ENCODE results near the gene PDE4B. TPM values are rescaled to one million over a fixed set of nuclear protein-coding genes. Genes with fewer than 3 reads are reported as not detected.

PDE4B gene
- total and polyA plus RNA-seq, 7 donors: 4.1 to 191 (median 16.3) TPM

- Histone ChIP-seq H3K27me3 (ENCODE audit: insufficient read depth in 3 of 3, low read length in 2 of 3) (no peaks in the 10 kb centered on the region), H3K27ac (no peak overlapping the region), H3K36me3 (ENCODE audit: insufficient read depth in 1 of 2, low read depth in 1 of 2) (no peaks in the 10 kb centered on the region), H3K9me3 (no peaks in the 10 kb centered on the region), H3K4me1 (no peaks in the 10 kb centered on the region), H3K4me3 (no peak overlapping the region)
- no peak for ATAC-seq
- intact Hi-C loops (cut with DNase I): loop anchor here in 1 of 2 donors (5.0 kb wide), 1 partner anchor 412 kb away; no protein-coding TSS in a partner anchor
- 79 to 91% (median 86%) methylated on average over 3 of the region's 3 CpGs for WGBS, 3 donors
- TF ChIP-seq CTCF (IDR thresholded peaks at IDR 0.05): no peak
- no peak for DNase-seq
These were observed 157.2 kb downstream of the PDE4B start for GRCh38 chr1:65949933-65950332.

- Histone ChIP-seq H3K4me3 (no peak overlapping the region), H3K4me1 (no peaks in the 10 kb centered on the region), H3K9me3 (no peaks in the 10 kb centered on the region), H3K27me3 (ENCODE audit: insufficient read depth in 3 of 3, low read length in 2 of 3) (no peaks in the 10 kb centered on the region), H3K27ac (no peak overlapping the region), H3K36me3 (ENCODE audit: insufficient read depth in 1 of 2, low read depth in 1 of 2) (no peaks in the 10 kb centered on the region)
- ATAC-seq: no peak
- 67 to 77% (median 69%) methylated on average over 3 of the region's 3 CpGs for WGBS, 3 donors
- no peak for TF ChIP-seq CTCF (IDR thresholded peaks at IDR 0.05)
- no peak for DNase-seq
- intact Hi-C loops (cut with DNase I): no loop called here
These were observed 160.0 kb downstream of the PDE4B start for GRCh38 chr1:65952696-65953095.

GRCh38 chr1:65953170-65953569 lies 160.5 kb downstream of the PDE4B start:
- DNase-seq (no peak), ATAC-seq (no peak)
- intact Hi-C loops (cut with DNase I): no loop called here
- 61 to 82% (median 72%) methylated on average over 1 of the region's 1 CpG for WGBS, 3 donors
- H3K4me1 ChIP-seq: no peaks in the 10 kb centered on the region
- no peaks in the 10 kb centered on the region for H3K27me3 ChIP-seq (ENCODE audit: insufficient read depth in 3 of 3, low read length in 2 of 3)
- H3K27ac ChIP-seq: no peak overlapping the region
- H3K36me3 ChIP-seq (ENCODE audit: insufficient read depth in 1 of 2, low read depth in 1 of 2): no peaks in the 10 kb centered on the region
- no peak overlapping the region for H3K4me3 ChIP-seq
- TF ChIP-seq CTCF (IDR thresholded peaks at IDR 0.05): no peak
- H3K9me3 ChIP-seq: no peaks in the 10 kb centered on the region

GRCh38 chr1:65955071-65955470 lies 162.4 kb downstream of the PDE4B start:
- intact Hi-C loops (cut with DNase I): loop anchor here in 1 of 2 donors (5.0 kb wide), 1 partner anchor 492 kb away; no protein-coding TSS in a partner anchor
- Histone ChIP-seq H3K36me3 (ENCODE audit: insufficient read depth in 1 of 2, low read depth in 1 of 2) (no peaks in the 10 kb centered on the region), H3K9me3 (no peaks in the 10 kb centered on the region), H3K4me1 (no peaks in the 10 kb centered on the region), H3K4me3 (no peak overlapping the region), H3K27me3 (ENCODE audit: insufficient read depth in 3 of 3, low read length in 2 of 3) (no peaks in the 10 kb centered on the region), H3K27ac (no peak overlapping the region)
- no peak for TF ChIP-seq CTCF (IDR thresholded peaks at IDR 0.05)
- no peak for ATAC-seq
- 54 to 65% (median 59%) methylated on average over 3 of the region's 3 CpGs for WGBS, 3 donors
- no peak for DNase-seq

- DNase-seq (no peak), ATAC-seq (no peak)
- intact Hi-C loops (cut with DNase I): loop anchor here in 1 of 2 donors (5.0 kb wide), 1 partner anchor 492 kb away; no protein-coding TSS in a partner anchor
- H3K36me3 ChIP-seq (ENCODE audit: insufficient read depth in 1 of 2, low read depth in 1 of 2): no peaks in the 10 kb centered on the region
- no peak for TF ChIP-seq CTCF (IDR thresholded peaks at IDR 0.05)
- no peak overlapping the region for H3K4me3 ChIP-seq
- H3K27me3 ChIP-seq (ENCODE audit: insufficient read depth in 3 of 3, low read length in 2 of 3): no peaks in the 10 kb centered on the region
- no peak overlapping the region for H3K27ac ChIP-seq
- H3K4me1 ChIP-seq: no peaks in the 10 kb centered on the region
- 75 to 86% (median 83%) methylated on average over 6 of the region's 6 CpGs for WGBS, 3 donors
- no peaks in the 10 kb centered on the region for H3K9me3 ChIP-seq
These were observed 162.8 kb downstream of the PDE4B start for GRCh38 chr1:65955503-65955902.

Measured in psoas muscle (tissue), 8 donors.